ENCODE measurements around the gene WDR27.
A peak's percentile ranks its signal among the peaks of the same experiment; 100 is the strongest.

WDR27 gene

GRCh38 chr6:169409742-169410312 is 292.0 kb downstream of the WDR27 start:
- TF ChIP-seq SETDB1 (IDR thresholded peaks at IDR 0.05; ENCODE audit: insufficient read length, low read length) (peak; percentile 33), ZNF645 (tag by site-specific recombination; IDR thresholded peaks at IDR 0.05) (no peak), SP3 (tag by site-specific recombination; IDR thresholded peaks at IDR 0.05) (no peak)

GRCh38 chr6:169407325-169407724 is 294.5 kb downstream of the WDR27 start:
- H3K36me3 ChIP-seq (ENCODE audit: control insufficient read depth in 2 of 2, insufficient read depth in 1 of 2, low read length in 2 of 2): no peaks in the 10 kb centered on the region
- POLR2A ChIA-PET: no interaction called here
- H3K4me1 ChIP-seq (ENCODE audit: control insufficient read depth, insufficient read depth, low read length): no peaks in the 10 kb centered on the region
- H3K4me3 ChIP-seq (ENCODE audit: low read depth, low read length): no peak overlapping the region
- H3K27ac ChIP-seq (ENCODE audit: extremely low read depth, low read depth, low read length): no peak overlapping the region
- no peak for TF ChIP-seq GLI4 (tag by site-specific recombination; IDR thresholded peaks at IDR 0.05)
- no peak for TF ChIP-seq ZNF175 (tag by site-specific recombination; IDR thresholded peaks at IDR 0.05)
- TF ChIP-seq ZNF600 (tag by site-specific recombination; IDR thresholded peaks at IDR 0.05): no peak
- TF ChIP-seq ZBTB11 (tag by site-specific recombination; conservative IDR thresholded peaks at IDR 0.05; ENCODE audit: low read depth): no peak
- TF ChIP-seq ZNF391 (tag by site-specific recombination; IDR thresholded peaks at IDR 0.05; ENCODE audit: borderline replicate concordance, low read depth): no peak
- TF ChIP-seq ZNF157 (tag by site-specific recombination; IDR thresholded peaks at IDR 0.05): no peak
- TF ChIP-seq ZNF792 (tag by site-specific recombination; IDR thresholded peaks at IDR 0.05): no peak
- TF ChIP-seq BCL11A (tag by site-specific recombination; IDR thresholded peaks at IDR 0.05; ENCODE audit: low read depth): no peak
- TF ChIP-seq ZNF561 (tag by site-specific recombination; IDR thresholded peaks at IDR 0.05; ENCODE audit: borderline replicate concordance): no peak
- no peak for TF ChIP-seq ZIC2 (tag by site-specific recombination; IDR thresholded peaks at IDR 0.05)
- no peak for TF ChIP-seq ZNF747 (tag by site-specific recombination; IDR thresholded peaks at IDR 0.05)
- TF ChIP-seq ZNF677 (tag by site-specific recombination; IDR thresholded peaks at IDR 0.05): no peak
- no peak for TF ChIP-seq REST (tag by site-specific recombination; IDR thresholded peaks at IDR 0.05)
- TF ChIP-seq ZNF785 (tag by site-specific recombination; IDR thresholded peaks at IDR 0.05): no peak
- TF ChIP-seq ZSCAN4 (tag by site-specific recombination; IDR thresholded peaks at IDR 0.05): no peak
- no peak for TF ChIP-seq FEZF1 (tag by site-specific recombination; IDR thresholded peaks at IDR 0.05)
- no peak for TF ChIP-seq ZNF621 (tag by site-specific recombination; IDR thresholded peaks at IDR 0.05)
- TF ChIP-seq ZNF362 (tag by site-specific recombination; IDR thresholded peaks at IDR 0.05): no peak
- TF ChIP-seq ZNF529 (tag by site-specific recombination; IDR thresholded peaks at IDR 0.05; ENCODE audit: insufficient replicate concordance): no peak
- TF ChIP-seq GLIS1 (tag by site-specific recombination; IDR thresholded peaks at IDR 0.05): no peak
- no peaks in the 10 kb centered on the region for H3K9me3 ChIP-seq (ENCODE audit: control insufficient read depth, insufficient read depth, low read depth, low read length)
- CTCF ChIA-PET: no interaction called here

More at GRCh38 chr6:169409742-169410312, 292.0 kb downstream of the WDR27 start:
- H3K36me3 ChIP-seq (ENCODE audit: control insufficient read depth in 2 of 2, insufficient read depth in 1 of 2, low read length in 2 of 2): no peaks in the 10 kb centered on the region
- no peak overlapping the region for H3K27ac ChIP-seq (ENCODE audit: extremely low read depth, low read depth, low read length)
- H3K4me3 ChIP-seq (ENCODE audit: low read depth, low read length): no peak overlapping the region
- POLR2A ChIA-PET: no interaction called here
- no peaks in the 10 kb centered on the region for H3K4me1 ChIP-seq (ENCODE audit: control insufficient read depth, insufficient read depth, low read length)
- no peaks in the 10 kb centered on the region for H3K9me3 ChIP-seq (ENCODE audit: control insufficient read depth, insufficient read depth, low read depth, low read length)
- CTCF ChIA-PET: interaction anchor here (0.5 to 1.1 kb wide), 4 partner anchors 9 to 292 kb away, joined by 3 to 4 read pairs (median 3); no protein-coding TSS in a partner anchor

All from HEK293 (cell line).